Caco-2 (cell line): Measurements from ENCODE around the gene CHEK2. TPM values are rescaled to one million over a fixed set of nuclear protein-coding genes. Genes with fewer than 3 reads are reported as not detected.

Source experiments
- BruUV-seq: library from RNA; stranded (reverse); fragments of 400-500 nt; replicated peaks from 2 replicates; lab custom pipeline; 2021; lab: Mats Ljungman, UMichigan
- CTCF ChIA-PET: fragments of 300-600 bp; sonication (Branson Sonifier 250); formaldehyde crosslinking; loops from one replicate; lab custom pipeline; 2022; ENCODE audit warnings: antibody characterized with exemption; lab: Charles Lee
- POLR2A ChIA-PET: fragments of 300-600 bp; sonication (Branson Sonifier 250); formaldehyde crosslinking; loops from one replicate; lab custom pipeline; 2022; ENCODE audit warnings: antibody characterized with exemption; lab: Charles Lee
- DNase-seq, 2 experiments: peaks; one replicate each; pipeline versions ENCODE4 v3.0.0 to v3.0.0-alpha.2; 2020 to 2022
- H3K27me3 ChIP-seq: replicated peaks from 2 replicates; pipeline ENCODE4 v1.6.0; 2011; ENCODE audit warnings: low read length; ENCODE audit not compliant: control insufficient read depth, insufficient read depth
- H3K36me3 ChIP-seq: 2 replicates; pipeline ENCODE4 v1.5.1; 2011; ENCODE audit warnings: low read length; ENCODE audit not compliant: control insufficient read depth, insufficient read depth
- H3K4me1 ChIP-seq: fragments of 250-450 bp; sonication (Bioruptor Pico); 2 replicates; pipeline ENCODE4 v1.5.1; 2020; ENCODE audit warnings: mild to moderate bottlenecking
- H3K4me3 ChIP-seq: 2 replicates; pipeline ENCODE4 v1.5.1; 2011; ENCODE audit warnings: low read depth, mild to moderate bottlenecking, control low read depth, low read length
- H3K9me3 ChIP-seq: fragments of 250-450 bp; sonication (Bioruptor Pico); 2 replicates; pipeline ENCODE4 v1.5.1; 2020; ENCODE audit warnings: mild to moderate bottlenecking, moderate library complexity
- H3K27ac Mint-ChIP-seq: one replicate; pipeline ENCODE4 v1.8.0; 2022; ENCODE audit warnings: mixed read lengths; ENCODE audit not compliant: unreplicated experiment
- H3K27me3 Mint-ChIP-seq: one replicate; pipeline ENCODE4 v1.8.0; 2022; ENCODE audit warnings: mixed read lengths; ENCODE audit not compliant: insufficient read depth, unreplicated experiment
- H3K36me3 Mint-ChIP-seq: one replicate; pipeline ENCODE4 v1.8.0; 2022; ENCODE audit warnings: mild to moderate bottlenecking, mixed read lengths; ENCODE audit not compliant: insufficient read depth, unreplicated experiment
- H3K4me1 Mint-ChIP-seq: one replicate; pipeline ENCODE4 v1.8.0; 2022; ENCODE audit warnings: low read depth, mixed read lengths; ENCODE audit not compliant: unreplicated experiment
- H3K4me3 Mint-ChIP-seq: one replicate; pipeline ENCODE4 v1.8.0; 2022; ENCODE audit warnings: mild to moderate bottlenecking, moderate library complexity, mixed read lengths; ENCODE audit not compliant: unreplicated experiment
- H3K9me3 Mint-ChIP-seq: one replicate; pipeline ENCODE4 v1.8.0; 2022; ENCODE audit warnings: mixed read lengths; ENCODE audit not compliant: unreplicated experiment
- intact Hi-C: fragments of 100-400 bp; cut with micrococcal nuclease; formaldehyde crosslinking; loops from one replicate; pipeline ENCODE4 v1.10.0; 2022; ENCODE audit not compliant: unreplicated experiment
- total RNA-seq: library from RNA; stranded (reverse); gene quantifications from 2 replicates; pipeline ENCODE4 v1.2.3, GENCODE V29; 2022
- TF ChIP-seq, protein P1 (sequence below), 2 experiments: fragments of 200-600 bp in 1 of 2; IDR thresholded peaks; 1 replicate in 1 of 2; 2 replicates in 1 of 2; pipeline versions ENCODE4 v1.5.1 to v1.8.0; 2011 to 2022; ENCODE audit warnings: antibody characterized with exemption in 1 of 2, control low read depth in 1 of 2, inconsistent platforms in 1 of 2, low read depth in 1 of 2, low read length in 1 of 2, mild to moderate bottlenecking in 1 of 2, moderate library complexity in 1 of 2; ENCODE audit not compliant: insufficient read depth in 1 of 2, severe bottlenecking in 1 of 2, unreplicated experiment in 1 of 2

Gene CHEK2
- total RNA-seq, 1 experiment from 2014 or later = 38.0 TPM

DNA sequence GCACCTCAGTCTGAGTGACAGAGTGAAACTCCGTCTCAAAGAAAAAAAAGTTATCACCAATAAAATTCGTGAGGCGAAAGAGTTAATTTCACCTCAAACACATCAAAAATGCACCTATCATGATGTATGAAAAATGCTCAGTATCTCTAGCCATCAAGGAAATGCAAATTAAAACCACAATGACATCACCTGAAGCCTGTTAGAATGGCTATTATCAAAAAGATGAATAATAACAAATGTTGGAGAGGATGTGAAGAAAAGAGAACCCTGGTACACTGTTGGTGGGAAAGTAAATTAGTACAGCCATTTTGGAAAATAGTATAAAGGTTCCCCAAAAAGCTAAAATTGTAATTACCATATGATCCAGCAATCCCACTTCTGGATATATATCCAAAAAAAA lies 23.6 kb downstream of the CHEK2 start:
- Mint-ChIP-seq H3K4me3 (no peak overlapping the region), H3K36me3 (peaks cover 12% of the 10 kb centered on the region), H3K27me3 (no peaks in the 10 kb centered on the region), H3K27ac (no peak overlapping the region), H3K9me3 (no peaks in the 10 kb centered on the region), H3K4me1 (no peaks in the 10 kb centered on the region)
- no TSS peak for BruUV-seq
- H3K4me1 ChIP-seq = no peaks in the 10 kb centered on the region
- no peaks in the 10 kb centered on the region for H3K27me3 ChIP-seq
- TF ChIP-seq, protein P1, sequence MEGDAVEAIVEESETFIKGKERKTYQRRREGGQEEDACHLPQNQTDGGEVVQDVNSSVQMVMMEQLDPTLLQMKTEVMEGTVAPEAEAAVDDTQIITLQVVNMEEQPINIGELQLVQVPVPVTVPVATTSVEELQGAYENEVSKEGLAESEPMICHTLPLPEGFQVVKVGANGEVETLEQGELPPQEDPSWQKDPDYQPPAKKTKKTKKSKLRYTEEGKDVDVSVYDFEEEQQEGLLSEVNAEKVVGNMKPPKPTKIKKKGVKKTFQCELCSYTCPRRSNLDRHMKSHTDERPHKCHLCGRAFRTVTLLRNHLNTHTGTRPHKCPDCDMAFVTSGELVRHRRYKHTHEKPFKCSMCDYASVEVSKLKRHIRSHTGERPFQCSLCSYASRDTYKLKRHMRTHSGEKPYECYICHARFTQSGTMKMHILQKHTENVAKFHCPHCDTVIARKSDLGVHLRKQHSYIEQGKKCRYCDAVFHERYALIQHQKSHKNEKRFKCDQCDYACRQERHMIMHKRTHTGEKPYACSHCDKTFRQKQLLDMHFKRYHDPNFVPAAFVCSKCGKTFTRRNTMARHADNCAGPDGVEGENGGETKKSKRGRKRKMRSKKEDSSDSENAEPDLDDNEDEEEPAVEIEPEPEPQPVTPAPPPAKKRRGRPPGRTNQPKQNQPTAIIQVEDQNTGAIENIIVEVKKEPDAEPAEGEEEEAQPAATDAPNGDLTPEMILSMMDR (IDR thresholded peaks at IDR 0.05; ENCODE audit: insufficient read depth in 1 of 2, low read depth in 1 of 2, low read length in 1 of 2, severe bottlenecking in 1 of 2, unreplicated experiment in 1 of 2) = no peak
- H3K9me3 ChIP-seq = no peaks in the 10 kb centered on the region
- no peaks in the 10 kb centered on the region; the same call in 1 of the 2 replicates for H3K36me3 ChIP-seq
- ChIA-PET POLR2A (no interaction called here), CTCF (no interaction called here)
- intact Hi-C loops = no loop called here
- no peak for DNase-seq
- H3K4me3 ChIP-seq = no peak overlapping the region

DNA sequence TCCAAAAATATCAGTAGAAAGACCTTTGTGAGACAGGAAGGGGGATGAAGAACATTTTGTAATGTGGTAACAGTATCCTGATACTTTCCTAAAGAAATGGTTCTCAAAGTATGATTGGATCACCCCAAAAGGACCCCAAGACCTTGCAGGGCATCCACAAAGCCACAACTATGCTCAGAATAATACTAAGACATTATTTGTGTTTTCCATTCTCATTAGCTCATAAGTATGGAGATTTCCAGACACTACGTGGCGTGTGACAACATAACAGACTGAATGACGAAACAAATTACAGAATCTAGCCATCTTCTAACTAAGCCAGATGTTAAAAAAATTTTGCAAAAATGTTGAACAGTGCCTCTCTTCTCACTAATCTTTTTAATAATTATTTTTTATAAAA lies 24.9 kb downstream of the CHEK2 start:
- ChIA-PET CTCF (no interaction called here), POLR2A (no interaction called here)
- Mint-ChIP-seq H3K4me3 (no peak overlapping the region), H3K4me1 (peaks cover 10% of the 10 kb centered on the region), H3K36me3 (peaks cover 20% of the 10 kb centered on the region), H3K27ac (no peak overlapping the region), H3K9me3 (no peaks in the 10 kb centered on the region), H3K27me3 (no peaks in the 10 kb centered on the region)
- no peak for DNase-seq
- H3K36me3 ChIP-seq = no peaks in the 10 kb centered on the region; the same call in 1 of the 2 replicates
- H3K27me3 ChIP-seq = no peaks in the 10 kb centered on the region
- peaks cover 7% of the 10 kb centered on the region; the same call in 1 of the 2 replicates for H3K4me1 ChIP-seq
- no peaks in the 10 kb centered on the region for H3K9me3 ChIP-seq
- intact Hi-C loops = no loop called here
- no peak overlapping the region for H3K4me3 ChIP-seq
- TF ChIP-seq, protein P1 (IDR thresholded peaks at IDR 0.05; ENCODE audit: insufficient read depth in 1 of 2, low read depth in 1 of 2, low read length in 1 of 2, severe bottlenecking in 1 of 2, unreplicated experiment in 1 of 2) = no peak
- no TSS peak for BruUV-seq

DNA sequence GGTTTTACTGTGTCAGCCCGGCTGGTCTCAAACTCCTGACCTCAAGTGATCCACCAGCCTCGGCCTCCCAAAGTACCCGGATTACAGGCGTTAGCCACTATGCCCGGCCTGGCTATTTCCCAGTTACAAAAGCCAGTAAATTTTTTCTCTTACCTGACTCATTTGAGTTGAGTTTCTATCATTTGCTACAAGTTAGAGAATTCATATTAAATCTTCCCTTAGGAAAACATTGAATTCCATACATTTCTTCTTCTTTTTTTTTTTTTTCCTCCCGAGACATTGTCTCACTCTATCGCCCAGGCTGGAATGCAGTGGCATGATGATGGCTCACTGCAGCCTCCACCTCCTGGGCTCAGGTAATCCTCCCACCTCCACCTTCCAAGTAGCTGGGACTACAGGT lies 26.0 kb downstream of the CHEK2 start:
- Histone ChIP-seq H3K36me3 (no peaks in the 10 kb centered on the region; the same call in 1 of the 2 replicates), H3K27me3 (no peaks in the 10 kb centered on the region), H3K9me3 (no peaks in the 10 kb centered on the region), H3K4me1 (peaks cover 7% of the 10 kb centered on the region; the same call in 1 of the 2 replicates), H3K4me3 (no peak overlapping the region)
- H3K27me3 Mint-ChIP-seq = no peaks in the 10 kb centered on the region
- H3K4me3 Mint-ChIP-seq = no peak overlapping the region
- BruUV-seq = no TSS peak
- intact Hi-C loops = no loop called here
- ChIA-PET CTCF (no interaction called here), POLR2A (no interaction called here)
- TF ChIP-seq, protein P1 (IDR thresholded peaks at IDR 0.05; ENCODE audit: insufficient read depth in 1 of 2, low read depth in 1 of 2, low read length in 1 of 2, severe bottlenecking in 1 of 2, unreplicated experiment in 1 of 2) = no peak
- no peak for DNase-seq
- peaks cover 26% of the 10 kb centered on the region for H3K36me3 Mint-ChIP-seq
- H3K27ac Mint-ChIP-seq = no peak overlapping the region
- H3K4me1 Mint-ChIP-seq = peaks cover 10% of the 10 kb centered on the region
- H3K9me3 Mint-ChIP-seq = no peaks in the 10 kb centered on the region
